ENCODE data around the gene UBE2J2.

Gene UBE2J2

DNA sequence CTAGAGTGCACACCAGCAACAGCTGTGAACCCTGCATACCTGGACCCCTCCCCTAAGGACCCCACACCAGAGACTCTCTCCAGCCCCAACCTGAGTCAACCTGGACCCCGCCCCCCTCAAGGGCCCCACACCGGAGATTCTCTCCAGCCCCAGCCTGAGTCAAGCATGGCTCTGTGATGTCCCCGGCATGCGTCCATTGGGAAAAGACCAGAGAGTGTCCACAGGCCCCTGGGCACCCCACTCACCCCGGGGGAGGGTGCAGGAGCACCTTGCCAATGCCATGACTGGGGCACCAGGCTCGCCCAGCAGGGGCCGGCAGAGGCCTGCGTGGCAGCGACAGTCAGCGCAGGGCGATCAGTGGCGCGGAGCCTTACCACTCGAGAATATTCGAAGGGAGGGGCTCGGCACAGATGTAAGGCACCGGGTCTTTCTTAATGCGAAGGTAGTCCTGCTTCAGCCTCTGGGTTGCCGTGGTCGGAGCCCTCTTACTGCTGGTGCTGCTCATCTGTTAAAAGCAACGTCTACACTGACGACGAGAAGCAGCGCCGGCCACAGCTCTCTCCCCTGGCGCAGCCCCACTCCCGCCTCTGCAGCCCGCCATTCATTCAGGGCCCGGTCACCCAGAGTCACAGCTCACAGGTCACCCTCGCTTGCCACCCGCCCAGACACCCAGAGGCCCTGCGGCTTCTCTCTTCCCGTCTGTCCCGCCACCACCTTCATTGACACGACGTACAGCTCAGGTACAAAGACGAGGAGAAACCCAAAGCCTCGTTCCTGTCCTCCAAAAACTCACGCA is 6.0 kb downstream of the UBE2J2 start:
- Histone ChIP-seq H3K9ac (ENCODE audit: low read depth, low read length) (no peak overlapping the region), H3K36me3 (ENCODE audit: control insufficient read depth, insufficient read depth, low read length) (peaks cover 23% of the 10 kb centered on the region), H3K4me3 (ENCODE audit: low read depth, low read length) (no peak overlapping the region), H3K9me3 (ENCODE audit: control insufficient read depth, insufficient read depth, low read length) (no peaks in the 10 kb centered on the region), H3K27me3 (ENCODE audit: control insufficient read depth, insufficient read depth, low read length) (no peaks in the 10 kb centered on the region), H3K4me1 (ENCODE audit: control insufficient read depth, insufficient read depth, low read length) (peaks cover 5% of the 10 kb centered on the region)

DNA sequence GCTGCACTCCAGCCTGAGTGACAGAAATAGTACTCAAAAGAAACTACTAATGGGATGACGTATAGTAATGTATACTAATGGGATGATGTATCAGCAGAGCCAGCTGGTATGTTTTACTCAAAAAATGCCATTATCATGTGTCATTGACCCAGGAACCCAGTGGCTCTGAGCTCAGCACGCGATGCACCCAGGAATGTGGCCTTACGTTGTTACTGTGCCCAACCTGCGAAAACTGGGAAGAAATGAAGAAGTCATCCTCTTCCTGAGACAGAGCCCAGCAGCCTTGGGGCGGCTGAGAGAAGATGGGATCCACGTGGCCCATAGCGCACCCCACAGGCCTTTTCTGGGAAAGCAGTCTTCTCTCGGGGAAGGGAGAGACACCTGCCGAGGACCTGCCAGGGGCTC is 8.8 kb downstream of the UBE2J2 start:
- Histone ChIP-seq H3K9ac (ENCODE audit: low read depth, low read length) (no peak overlapping the region), H3K36me3 (ENCODE audit: control insufficient read depth, insufficient read depth, low read length) (peaks cover 38% of the 10 kb centered on the region), H3K4me1 (ENCODE audit: control insufficient read depth, insufficient read depth, low read length) (no peaks in the 10 kb centered on the region), H3K27me3 (ENCODE audit: control insufficient read depth, insufficient read depth, low read length) (no peaks in the 10 kb centered on the region), H3K4me3 (ENCODE audit: low read depth, low read length) (no peak overlapping the region), H3K9me3 (ENCODE audit: control insufficient read depth, insufficient read depth, low read length) (no peaks in the 10 kb centered on the region)

DNA sequence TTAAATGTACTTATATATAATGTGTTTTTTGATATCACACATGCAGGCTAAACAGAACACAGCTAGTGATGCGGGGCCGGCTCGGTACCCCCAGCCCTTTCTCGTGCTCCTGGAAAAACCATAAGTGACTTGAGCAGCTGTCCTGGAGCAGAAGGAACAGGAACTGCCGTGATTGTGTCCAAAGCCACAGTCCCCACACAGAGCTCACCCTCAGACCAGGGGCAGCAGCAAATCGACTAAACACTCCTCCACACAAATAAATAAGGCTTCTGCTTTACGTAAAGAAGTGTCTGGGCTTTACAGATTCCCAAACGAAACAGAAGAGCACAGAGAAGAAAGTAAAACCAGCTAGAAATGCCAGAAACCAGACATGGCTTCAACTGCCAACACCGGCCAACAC is 9.6 kb downstream of the UBE2J2 start:
- Histone ChIP-seq H3K9ac (ENCODE audit: low read depth, low read length) (no peak overlapping the region), H3K36me3 (ENCODE audit: control insufficient read depth, insufficient read depth, low read length) (peaks cover 45% of the 10 kb centered on the region), H3K4me3 (ENCODE audit: low read depth, low read length) (no peak overlapping the region)

DNA sequence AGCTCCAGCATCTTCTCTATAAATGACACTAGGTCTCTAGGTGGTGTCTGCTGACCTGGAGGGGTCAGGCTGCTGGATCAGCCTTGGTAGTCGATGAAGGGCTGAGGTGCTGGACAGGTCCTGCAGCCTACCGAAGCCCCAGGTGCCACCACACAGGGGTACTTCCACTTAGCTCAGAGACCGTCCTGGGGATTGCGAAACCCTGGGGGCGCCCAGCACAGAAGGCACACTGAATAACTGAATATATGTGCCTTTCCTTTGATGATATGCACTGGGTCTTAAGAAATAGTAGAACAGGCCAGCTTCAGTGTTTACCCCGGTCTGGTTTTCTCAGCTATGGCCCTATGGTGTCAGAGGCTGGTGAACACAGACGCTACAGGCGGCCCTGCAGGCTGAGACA is 10.9 kb downstream of the UBE2J2 start:
- no peaks in the 10 kb centered on the region for H3K27me3 ChIP-seq (ENCODE audit: control insufficient read depth, insufficient read depth, low read length)
- H3K4me3 ChIP-seq (ENCODE audit: low read depth, low read length), result no peak overlapping the region
- H3K4me1 ChIP-seq (ENCODE audit: control insufficient read depth, insufficient read depth, low read length), result peaks cover 6% of the 10 kb centered on the region
- peaks cover 44% of the 10 kb centered on the region for H3K36me3 ChIP-seq (ENCODE audit: control insufficient read depth, insufficient read depth, low read length)
- H3K9me3 ChIP-seq (ENCODE audit: control insufficient read depth, insufficient read depth, low read length), result no peaks in the 10 kb centered on the region
- H3K9ac ChIP-seq (ENCODE audit: low read depth, low read length), result no peak overlapping the region

More for the DNA sequence above, 9.6 kb downstream of the UBE2J2 start:
- Histone ChIP-seq H3K4me1 (ENCODE audit: control insufficient read depth, insufficient read depth, low read length) (peaks cover under 1% of the 10 kb centered on the region), H3K27me3 (ENCODE audit: control insufficient read depth, insufficient read depth, low read length) (no peaks in the 10 kb centered on the region), H3K9me3 (ENCODE audit: control insufficient read depth, insufficient read depth, low read length) (no peaks in the 10 kb centered on the region)

DNA sequence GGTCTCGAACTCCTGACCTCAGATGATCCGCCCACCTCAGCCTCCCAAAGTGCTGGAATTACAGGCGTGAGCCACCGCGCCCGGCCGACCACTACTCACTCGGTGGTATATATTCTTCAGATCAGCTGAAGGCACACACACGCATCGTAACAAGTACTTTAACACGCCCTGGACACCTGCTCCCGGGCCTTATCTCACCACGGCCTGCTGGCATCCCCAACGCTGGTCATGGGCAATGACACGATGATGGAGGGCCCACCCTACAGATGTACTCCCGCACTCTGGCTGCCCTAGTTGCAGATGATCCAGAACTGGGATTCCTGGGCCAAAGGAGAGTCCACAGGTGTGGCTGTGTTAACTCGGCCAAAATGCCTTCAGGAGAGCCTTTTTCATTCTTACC is 11.6 kb downstream of the UBE2J2 start:
- Histone ChIP-seq H3K36me3 (ENCODE audit: control insufficient read depth, insufficient read depth, low read length) (peaks cover 37% of the 10 kb centered on the region), H3K4me3 (ENCODE audit: low read depth, low read length) (no peak overlapping the region), H3K27me3 (ENCODE audit: control insufficient read depth, insufficient read depth, low read length) (no peaks in the 10 kb centered on the region), H3K9ac (ENCODE audit: low read depth, low read length) (no peak overlapping the region), H3K4me1 (ENCODE audit: control insufficient read depth, insufficient read depth, low read length) (peaks cover 6% of the 10 kb centered on the region), H3K9me3 (ENCODE audit: control insufficient read depth, insufficient read depth, low read length) (no peaks in the 10 kb centered on the region)

DNA sequence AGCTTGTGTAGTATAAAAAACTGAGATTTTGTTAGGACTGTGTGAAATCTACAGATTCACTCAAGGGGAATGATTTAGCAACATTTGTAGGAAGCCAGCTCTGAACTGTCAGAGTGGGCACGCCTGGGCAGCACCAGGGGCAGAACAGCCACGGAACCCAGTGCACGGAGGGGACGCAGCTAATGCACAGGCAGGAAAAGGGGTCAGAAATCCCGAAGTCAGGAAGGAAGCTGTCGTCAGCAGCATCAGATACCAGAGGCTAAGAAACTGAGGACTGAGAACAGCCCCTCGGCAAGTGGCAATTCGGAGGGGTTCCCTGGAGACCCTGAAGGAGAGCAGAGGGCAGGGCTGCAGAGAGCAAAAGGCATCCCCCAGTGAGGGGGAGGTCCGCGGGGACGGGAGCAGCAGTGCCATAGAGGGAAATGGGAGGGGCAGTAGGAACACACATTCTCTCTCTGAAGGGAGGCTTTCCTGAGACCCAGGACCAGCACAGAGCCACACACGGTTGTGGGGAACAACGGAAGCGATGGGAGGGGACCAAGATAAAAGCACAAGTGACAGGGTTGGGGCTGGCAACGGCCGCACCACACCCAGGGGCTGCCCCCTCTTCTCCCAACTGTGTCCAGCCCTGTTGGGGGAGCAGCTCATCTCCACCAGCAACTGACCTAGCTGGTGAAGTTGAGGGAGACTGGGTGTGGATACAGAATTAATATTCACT is 12.7 kb downstream of the UBE2J2 start:
- no peak overlapping the region for H3K4me3 ChIP-seq (ENCODE audit: low read depth, low read length)
- H3K4me1 ChIP-seq (ENCODE audit: control insufficient read depth, insufficient read depth, low read length), result peaks cover 6% of the 10 kb centered on the region
- peaks cover 43% of the 10 kb centered on the region for H3K36me3 ChIP-seq (ENCODE audit: control insufficient read depth, insufficient read depth, low read length)
- H3K9ac ChIP-seq (ENCODE audit: low read depth, low read length), result peak overlapping the region; percentile 24
- H3K27me3 ChIP-seq (ENCODE audit: control insufficient read depth, insufficient read depth, low read length), result no peaks in the 10 kb centered on the region
- H3K9me3 ChIP-seq (ENCODE audit: control insufficient read depth, insufficient read depth, low read length), result no peaks in the 10 kb centered on the region

DNA sequence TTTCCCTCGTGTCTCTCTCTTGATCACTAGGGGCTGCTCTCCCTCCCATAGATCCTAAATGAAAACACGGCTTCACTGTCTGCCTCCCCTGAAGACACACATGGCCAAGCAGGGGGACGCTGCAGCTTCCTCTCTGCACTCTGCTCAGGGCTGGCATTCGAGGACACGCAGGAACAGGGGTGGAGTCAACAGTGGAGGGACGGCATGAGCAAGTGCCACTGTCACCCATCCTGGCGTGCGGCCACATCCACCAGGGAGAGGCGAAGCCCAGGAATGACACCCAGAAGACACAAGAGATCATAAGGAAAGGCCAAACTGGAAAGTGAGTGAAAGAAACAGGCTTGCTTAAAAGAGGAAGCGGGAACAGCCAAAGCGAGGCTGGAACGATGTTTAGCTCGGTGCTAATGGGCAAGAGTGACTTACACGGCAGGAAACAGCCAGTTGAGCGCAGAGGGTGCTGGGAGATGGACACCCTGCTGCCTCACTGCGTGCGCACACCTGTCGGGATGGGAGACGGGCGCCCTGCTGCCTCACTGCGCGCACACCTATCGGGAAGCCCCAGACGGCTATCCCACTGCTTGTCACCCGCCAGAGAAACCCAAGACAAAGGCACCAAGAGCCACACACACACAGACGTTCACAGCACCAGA is 13.6 kb downstream of the UBE2J2 start:
- H3K4me1 ChIP-seq (ENCODE audit: control insufficient read depth, insufficient read depth, low read length), result peaks cover 6% of the 10 kb centered on the region
- peaks cover 48% of the 10 kb centered on the region for H3K36me3 ChIP-seq (ENCODE audit: control insufficient read depth, insufficient read depth, low read length)
- H3K4me3 ChIP-seq (ENCODE audit: low read depth, low read length), result no peak overlapping the region
- H3K27me3 ChIP-seq (ENCODE audit: control insufficient read depth, insufficient read depth, low read length), result no peaks in the 10 kb centered on the region
- peak overlapping the region; percentile 24 for H3K9ac ChIP-seq (ENCODE audit: low read depth, low read length)
- no peaks in the 10 kb centered on the region for H3K9me3 ChIP-seq (ENCODE audit: control insufficient read depth, insufficient read depth, low read length)

DNA sequence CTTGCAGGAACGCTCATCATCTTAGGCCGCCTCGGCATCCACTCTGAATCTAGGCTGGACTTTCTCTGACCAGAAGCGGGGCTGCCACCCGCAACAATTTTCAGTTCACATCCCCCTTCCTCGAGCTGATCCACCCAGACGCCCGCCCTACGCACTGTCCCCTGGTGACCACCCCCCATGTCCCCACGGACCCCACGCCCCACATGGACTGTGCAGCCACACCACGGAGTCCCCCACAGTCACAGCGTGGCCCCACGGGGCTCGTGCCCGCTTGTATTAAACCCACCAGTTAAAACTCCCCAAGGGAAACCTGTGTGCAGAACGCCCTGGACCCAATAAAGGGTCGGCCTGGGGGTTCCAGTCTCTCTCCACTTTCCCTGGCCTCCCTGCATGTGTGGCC is 14.1 kb downstream of the UBE2J2 start:
- peaks cover 53% of the 10 kb centered on the region for H3K36me3 ChIP-seq (ENCODE audit: control insufficient read depth, insufficient read depth, low read length)
- no peak overlapping the region for H3K9ac ChIP-seq (ENCODE audit: low read depth, low read length)
- no peak overlapping the region for H3K4me3 ChIP-seq (ENCODE audit: low read depth, low read length)

DNA sequence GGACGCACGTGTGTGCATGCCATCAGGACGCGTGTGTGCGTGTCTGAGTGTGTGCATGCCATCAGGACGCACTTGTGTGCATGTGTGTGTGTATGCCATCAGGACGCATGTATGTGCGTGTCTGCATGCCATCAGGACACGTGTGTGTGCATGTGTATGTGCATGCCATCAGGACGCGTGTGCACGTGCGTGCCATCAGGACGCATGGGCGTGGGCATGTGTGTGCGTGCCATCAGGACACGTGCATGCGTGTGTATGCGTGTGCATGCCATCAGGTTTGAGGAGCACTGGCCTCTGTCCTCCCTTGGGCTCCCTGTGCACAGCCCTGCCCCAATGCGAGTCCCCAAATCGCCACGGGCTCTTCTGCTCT is 14.6 kb downstream of the UBE2J2 start:
- Histone ChIP-seq H3K36me3 (ENCODE audit: control insufficient read depth, insufficient read depth, low read length) (peaks cover 56% of the 10 kb centered on the region), H3K27me3 (ENCODE audit: control insufficient read depth, insufficient read depth, low read length) (no peaks in the 10 kb centered on the region), H3K4me1 (ENCODE audit: control insufficient read depth, insufficient read depth, low read length) (peaks cover 6% of the 10 kb centered on the region), H3K9ac (ENCODE audit: low read depth, low read length) (no peak overlapping the region), H3K9me3 (ENCODE audit: control insufficient read depth, insufficient read depth, low read length) (no peaks in the 10 kb centered on the region), H3K4me3 (ENCODE audit: low read depth, low read length) (no peak overlapping the region)

More for the DNA sequence above, 14.1 kb downstream of the UBE2J2 start:
- Histone ChIP-seq H3K27me3 (ENCODE audit: control insufficient read depth, insufficient read depth, low read length) (no peaks in the 10 kb centered on the region), H3K9me3 (ENCODE audit: control insufficient read depth, insufficient read depth, low read length) (no peaks in the 10 kb centered on the region), H3K4me1 (ENCODE audit: control insufficient read depth, insufficient read depth, low read length) (peaks cover 6% of the 10 kb centered on the region)

DNA sequence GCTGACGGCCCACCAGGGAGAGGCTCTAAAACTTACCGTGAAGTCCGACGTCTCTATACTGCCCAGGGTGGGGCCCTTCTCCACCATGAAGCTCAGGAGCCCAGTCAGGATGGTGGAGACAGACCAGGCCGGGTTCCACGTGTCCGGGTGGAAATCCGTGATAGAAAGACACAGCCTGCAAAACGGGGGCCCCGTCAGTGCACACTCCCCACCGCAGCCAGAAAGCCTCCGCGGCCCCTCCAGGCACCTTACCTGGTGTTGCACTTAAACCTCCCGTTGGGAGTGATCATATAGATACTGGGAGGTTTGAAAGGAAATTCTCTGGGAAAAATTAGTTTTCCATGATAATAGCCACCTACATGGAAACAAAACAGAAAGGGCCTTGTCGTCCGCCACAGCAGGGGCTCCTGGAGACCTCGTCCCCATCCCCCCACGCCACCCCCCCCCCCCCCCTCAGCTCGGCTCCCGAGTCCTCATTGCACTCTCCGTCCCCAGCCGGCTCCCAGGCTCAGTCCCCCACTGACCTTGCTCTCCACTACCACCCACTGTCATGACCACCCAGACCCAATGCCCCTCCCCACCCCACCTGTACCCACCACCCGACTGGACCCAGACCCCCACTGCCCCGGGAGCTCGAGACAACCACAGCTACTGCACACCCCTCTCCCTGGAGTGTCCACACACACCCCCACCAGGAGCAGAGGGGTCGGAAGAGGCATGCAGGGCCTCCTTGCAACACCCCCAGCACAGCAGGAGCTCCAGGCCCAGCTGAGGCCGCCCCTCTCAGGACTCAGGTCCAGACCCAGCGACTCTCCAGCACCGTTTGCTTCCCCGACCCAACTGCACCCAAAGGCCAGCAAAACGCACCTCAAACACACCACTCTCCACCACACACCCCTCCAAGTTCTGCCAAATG is 16.4 kb downstream of the UBE2J2 start:
- Histone ChIP-seq H3K9me3 (ENCODE audit: control insufficient read depth, insufficient read depth, low read length) (no peaks in the 10 kb centered on the region), H3K4me1 (ENCODE audit: control insufficient read depth, insufficient read depth, low read length) (peaks cover 6% of the 10 kb centered on the region), H3K36me3 (ENCODE audit: control insufficient read depth, insufficient read depth, low read length) (peaks cover 58% of the 10 kb centered on the region), H3K4me3 (ENCODE audit: low read depth, low read length) (peak overlapping the region; percentile 18), H3K27me3 (ENCODE audit: control insufficient read depth, insufficient read depth, low read length) (no peaks in the 10 kb centered on the region), H3K9ac (ENCODE audit: low read depth, low read length) (no peak overlapping the region)

DNA sequence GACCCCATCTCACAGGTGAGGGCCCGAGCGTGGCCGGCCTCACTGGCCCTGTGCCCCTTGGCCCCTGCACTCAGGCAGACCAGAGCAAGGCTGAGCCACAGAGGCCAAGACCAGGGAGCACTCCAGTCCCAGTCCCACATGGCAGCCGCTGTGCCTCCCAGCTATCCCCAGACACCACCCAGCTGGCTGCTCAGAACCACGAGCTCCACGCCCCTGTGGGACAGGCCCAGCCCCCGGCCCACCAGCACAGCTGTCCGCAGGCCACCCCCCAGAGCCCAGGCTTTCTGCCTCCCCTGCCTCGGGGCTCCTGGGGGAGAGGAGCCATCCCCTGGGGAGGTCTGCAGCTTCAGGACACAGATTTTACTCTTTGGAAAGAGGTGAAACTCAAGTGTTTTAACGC is 18.0 kb downstream of the UBE2J2 start:
- Histone ChIP-seq H3K4me3 (ENCODE audit: low read depth, low read length) (no peak overlapping the region), H3K9ac (ENCODE audit: low read depth, low read length) (no peak overlapping the region), H3K4me1 (ENCODE audit: control insufficient read depth, insufficient read depth, low read length) (peaks cover 6% of the 10 kb centered on the region), H3K27me3 (ENCODE audit: control insufficient read depth, insufficient read depth, low read length) (no peaks in the 10 kb centered on the region), H3K36me3 (ENCODE audit: control insufficient read depth, insufficient read depth, low read length) (peaks cover 50% of the 10 kb centered on the region), H3K9me3 (ENCODE audit: control insufficient read depth, insufficient read depth, low read length) (no peaks in the 10 kb centered on the region)
